Ovary (tissue), 9 donors: Measurements from ENCODE around the gene DNAJC17. TPM values are rescaled to one million over a fixed set of nuclear protein-coding genes. Genes with fewer than 3 reads are reported as not detected.

Experiments used
- DNase-seq, 5 donors: peaks; one replicate each; pipeline ENCODE4 v3.0.0-alpha.2; 2019 to 2020
- H3K27ac ChIP-seq, 2 donors: fragments of 200-600 bp; one replicate each; pipeline versions ENCODE4 v1.5.1 to v1.8.0; 2019 to 2022
- H3K27me3 ChIP-seq: fragments of 200-600 bp; one replicate; pipeline ENCODE4 v1.8.0; 2022
- H3K36me3 ChIP-seq: fragments of 200-600 bp; sonication (generic); one replicate; pipeline ENCODE4 v1.5.1; 2019
- H3K4me1 ChIP-seq: one replicate; pipeline ENCODE4 v1.8.1; 2013; ENCODE audit warnings: mild to moderate bottlenecking, moderate library complexity; ENCODE audit not compliant: insufficient read depth
- H3K4me3 ChIP-seq: fragments of 200-600 bp; sonication (generic); one replicate; pipeline ENCODE4 v1.5.1; 2017
- H3K9me3 ChIP-seq, 2 donors: fragments of 200-600 bp in 1 of 2; sonication (generic) in 1 of 2; one replicate each; pipeline versions ENCODE4 v1.5.1 to v1.8.1; 2013 to 2019; ENCODE audit warnings: mild to moderate bottlenecking in 1 of 2, moderate library complexity in 1 of 2
- CTCF ChIP-seq, 3 donors: fragments of 450-650 bp in 2 of 3; fragments of 200-600 bp in 1 of 3; IDR thresholded peaks; one replicate each; pipeline versions ENCODE4 v1.5.1 to v1.8.0; 2016 to 2022; ENCODE audit warnings: antibody characterized with exemption in 3 of 3, mild to moderate bottlenecking in 1 of 3
- EP300 ChIP-seq: sonication (generic); formaldehyde crosslinking; IDR thresholded peaks from one replicate; pipeline ENCODE4 v1.6.1; 2017; ENCODE audit warnings: antibody characterized with exemption
- POLR2A ChIP-seq: fragments of 450-650 bp; IDR thresholded peaks from one replicate; pipeline ENCODE4 v1.6.1; 2017; ENCODE audit warnings: antibody characterized with exemption, mild to moderate bottlenecking, moderate library complexity
- WGBS, 3 donors: extraction: QIAGEN DNeasy Blood & Tissue Kit in 1 of 3; methylation state at CpG; one replicate each; pipeline versions ENCODE4 v1.1.5 to v1.1.7; 2013 to 2017; 5-methylcytosine and 5-hydroxymethylcytosine counted together
- intact Hi-C, 4 donors: fragments of 100-400 bp; cut with DNase I; formaldehyde crosslinking; loops; one replicate each; pipeline versions ENCODE4 v1.11.0 to v1.15.1; 2022 to 2023
- polyA plus RNA-seq, 2 donors: library from polyadenylated mRNA; stranded (reverse); fragments of 200-250 nt in 1 of 2; fragments of 350-450 nt in 1 of 2; fragmentation: Illumina TruSeq in 1 of 2; extraction: RNeasy Lipid Tissue Mini Kit (QIAGEN cat#74804) in 1 of 2; gene quantifications; one replicate each; pipeline ENCODE4 v1.2.3, GENCODE V29; 2013 to 2014
- total RNA-seq, 7 donors: library from RNA; depleted of rRNA in 2 of 7; stranded (reverse); fragments of >200 nt in 2 of 7; fragmentation: NEBNext Ultra II Directional in 3 of 7; extraction: Animal tissue kit (Norgen Biotek cat#: 25700) in 3 of 7; gene quantifications; one replicate each; pipeline versions ENCODE4 v1.1.0 to v1.2.4, GENCODE V29; 2016 to 2023
- donor health status: DM: no; HTN: no; CAD: no; lungs with moderate emphysema.
- donor health status: DM: no; HTN: no; CAD: no.
- donor health status: Bipolar disorder and iron deficiency.
- donor health status: DM: yes; HTN: yes; CAD: no.
- donor health status: DM: no; HTN: no; CAD: no.
- donor health status: DM: yes; HTN: yes; CAD: no.

Gene DNAJC17
- total and polyA plus RNA-seq, 9 donors = 10.5 to 57.9 (median 31.7) TPM

GRCh38 chr15:40766906-40767837 lies 40.1 kb downstream of the DNAJC17 start:
- intact Hi-C loops = no loop called here
- H3K36me3 ChIP-seq = no peaks in the 10 kb centered on the region
- H3K9me3 ChIP-seq = no peaks in the 10 kb centered on the region
- DNase-seq = no peak
- no peak overlapping the region for H3K4me3 ChIP-seq
- no peak overlapping the region for H3K27ac ChIP-seq
- peaks cover 7% of the 10 kb centered on the region for H3K4me1 ChIP-seq
- TF ChIP-seq CTCF (IDR thresholded peaks at IDR 0.05) = no peak
- no peak for TF ChIP-seq EP300
- TF ChIP-seq POLR2A = no peak
- 86 to 89% (median 88%) methylated on average over 32 of the region's 32 CpGs for WGBS, 3 donors
- H3K27me3 ChIP-seq = no peaks in the 10 kb centered on the region

- WGBS, 3 donors = 57 to 67% (median 62%) methylated on average over 7 of the region's 7 CpGs
- intact Hi-C loops = no loop called here
- no peaks in the 10 kb centered on the region for H3K9me3 ChIP-seq
- DNase-seq = no peak
- peaks cover 7% of the 10 kb centered on the region for H3K4me1 ChIP-seq
- no peaks in the 10 kb centered on the region for H3K36me3 ChIP-seq
- no peak overlapping the region for H3K27ac ChIP-seq
- no peak overlapping the region for H3K4me3 ChIP-seq
- H3K27me3 ChIP-seq = no peaks in the 10 kb centered on the region
- TF ChIP-seq CTCF (IDR thresholded peaks at IDR 0.05) = no peak
- TF ChIP-seq POLR2A = no peak
- TF ChIP-seq EP300 = no peak
Observed at GRCh38 chr15:40766194-40766815, 41.0 kb downstream of the DNAJC17 start.

GRCh38 chr15:40764629-40765103 lies 42.6 kb downstream of the DNAJC17 start:
- intact Hi-C loops = no loop called here
- H3K4me1 ChIP-seq = peaks cover 7% of the 10 kb centered on the region

More at GRCh38 chr15:40764629-40765103, 42.6 kb downstream of the DNAJC17 start:
- whole genome bisulfite sequencing, 3 donors = 12 to 18% (median 12%) methylated on average over 8 of the region's 8 CpGs
- no peak for DNase-seq
- no peaks in the 10 kb centered on the region for H3K36me3 ChIP-seq
- H3K4me3 ChIP-seq = peak overlapping the region; percentile 69
- no peak for TF ChIP-seq POLR2A
- TF ChIP-seq CTCF (IDR thresholded peaks at IDR 0.05) = no peak
- TF ChIP-seq EP300 = no peak
- H3K9me3 ChIP-seq = no peaks in the 10 kb centered on the region
- peak overlapping the region; percentile 75 to 89 for H3K27ac ChIP-seq
- H3K27me3 ChIP-seq = no peaks in the 10 kb centered on the region
